Kidney epithelial cell (primary cell): ENCODE data around the gene ELOB. TPM values are rescaled to one million over a fixed set of nuclear protein-coding genes. Genes with fewer than 3 reads are reported as not detected.
A peak's percentile ranks its signal among the peaks of the same experiment; 100 is the strongest.

ENCODE experiments used
- DNase-seq: peaks from one replicate; pipeline ENCODE4 v3.0.0-alpha.2; 2010; ENCODE audit warnings: low read depth
- H3K27me3 ChIP-seq: 2 replicates; pipeline ENCODE4 v1.6.0; 2011; ENCODE audit warnings: low read length; ENCODE audit not compliant: control insufficient read depth, insufficient read depth
- H3K36me3 ChIP-seq: 2 replicates; pipeline ENCODE4 v1.5.1; 2011; ENCODE audit warnings: low read length; ENCODE audit not compliant: control insufficient read depth, insufficient read depth
- H3K4me3 ChIP-seq: 2 replicates; pipeline ENCODE4 v1.5.1; 2011; ENCODE audit warnings: low read depth, mild to moderate bottlenecking, control low read depth, low read length
- CTCF ChIP-seq: IDR thresholded peaks from 2 replicates; pipeline ENCODE4 v1.5.1; 2011; ENCODE audit warnings: mild to moderate bottlenecking, moderate library complexity, low read length, control low read depth, inconsistent platforms; ENCODE audit not compliant: insufficient read depth, poor library complexity, severe bottlenecking
- total RNA-seq: library from RNA; depleted of rRNA; stranded (reverse); fragments of >200 nt; gene quantifications from 2 replicates; pipeline ENCODE4 v1.2.3, GENCODE V29; 2015

The ELOB gene
- total RNA-seq, 1 donor from 2014 or later = 714 TPM

GRCh38 chr16:2777903-2778629 is 986 bp upstream of the ELOB start:
- no peak for TF ChIP-seq CTCF
- Histone ChIP-seq H3K36me3 (no peaks in the 10 kb centered on the region), H3K27me3 (no peaks in the 10 kb centered on the region), H3K4me3 (peak overlapping the region; percentile 98)
- DNase-seq = no peak

GRCh38 chr16:2776500-2777139 is 460 bp downstream of the ELOB start:
- DNase-seq = no peak
- Histone ChIP-seq H3K4me3 (peak overlapping the region; percentile 66), H3K36me3 (peaks cover 1% of the 10 kb centered on the region), H3K27me3 (no peaks in the 10 kb centered on the region)
- no peak for TF ChIP-seq CTCF

- peaks cover 4% of the 10 kb centered on the region for H3K36me3 ChIP-seq
- no peak for TF ChIP-seq CTCF
- peak overlapping the region; percentile 66 for H3K4me3 ChIP-seq
- no peak for DNase-seq
- no peaks in the 10 kb centered on the region for H3K27me3 ChIP-seq
Measured at GRCh38 chr16:2775765-2776499, 1.1 kb downstream of the ELOB start.

GRCh38 chr16:2775131-2775716 is 1.9 kb downstream of the ELOB start:
- no peak for DNase-seq
- Histone ChIP-seq H3K27me3 (no peaks in the 10 kb centered on the region), H3K4me3 (no peak overlapping the region), H3K36me3 (peaks cover 4% of the 10 kb centered on the region)
- no peak for TF ChIP-seq CTCF

GRCh38 chr16:2774161-2774891 is 2.8 kb downstream of the ELOB start:
- H3K4me3 ChIP-seq = no peak overlapping the region
- H3K36me3 ChIP-seq = peaks cover 6% of the 10 kb centered on the region
- no peaks in the 10 kb centered on the region for H3K27me3 ChIP-seq
- no peak for DNase-seq
- TF ChIP-seq CTCF = no peak
